GM12878 (cell line): ENCODE data around the gene ARHGEF1. TPM values are rescaled to one million over a fixed set of nuclear protein-coding genes. Genes with fewer than 3 reads are reported as not detected.

Experiments used
- BCLAF1 ChIP-seq: fragments of 450-650 bp; IDR thresholded peaks from 2 replicates; pipeline ENCODE4 v1.6.1; 2017; ENCODE audit warnings: antibody characterized with exemption, mild to moderate bottlenecking, moderate library complexity
- BRCA1 ChIP-seq: IDR thresholded peaks from 2 replicates; pipeline ENCODE4 v1.6.1; 2011; ENCODE audit warnings: low read depth, low read length, improper control_type of control experiment
- CEBPB ChIP-seq, 2 experiments: fragments of 150-350 bp in 1 of 2; IDR thresholded peaks; 2 replicates each; pipeline ENCODE4 v1.6.1; 2012 to 2014; ENCODE audit warnings: low read depth in 2 of 2, low read length in 2 of 2, borderline replicate concordance in 1 of 2, inconsistent platforms in 1 of 2
- CHD1 ChIP-seq: IDR thresholded peaks from 2 replicates; pipeline ENCODE4 v1.6.1; 2012; ENCODE audit warnings: low read depth, low read length, improper control_type of control experiment
- CHD2 ChIP-seq: IDR thresholded peaks from 2 replicates; pipeline ENCODE4 v1.6.1; 2011; ENCODE audit warnings: low read depth, low read length, improper control_type of control experiment, borderline replicate concordance
- E2F4 ChIP-seq: IDR thresholded peaks from 2 replicates; pipeline ENCODE4 v1.6.1; 2012; ENCODE audit warnings: low read depth, low read length, improper control_type of control experiment
- ESRRA ChIP-seq: IDR thresholded peaks from 2 replicates; pipeline ENCODE4 v1.6.1; 2012; ENCODE audit warnings: mild to moderate bottlenecking, low read length, improper control_type of control experiment
- GATAD2B ChIP-seq: fragments of 450-650 bp; conservative IDR thresholded peaks from 2 replicates; pipeline ENCODE4 v1.6.1; 2017; ENCODE audit warnings: low read depth, mild to moderate bottlenecking, moderate library complexity
- HDAC2 ChIP-seq: fragments of 200-600 bp; sonication (generic); IDR thresholded peaks from 2 replicates; pipeline ENCODE4 v1.6.1; 2017
- JUNB ChIP-seq: IDR thresholded peaks from 2 replicates; pipeline ENCODE4 v1.6.1; 2016; ENCODE audit warnings: antibody characterized with exemption, mild to moderate bottlenecking
- NBN ChIP-seq: fragments of 450-650 bp; IDR thresholded peaks from 2 replicates; pipeline ENCODE4 v1.6.1; 2016
- NRF1 ChIP-seq: conservative IDR thresholded peaks from 2 replicates; pipeline ENCODE4 v1.6.1; 2011; ENCODE audit warnings: mild to moderate bottlenecking, low read depth, low read length, improper control_type of control experiment
- PBX3 ChIP-seq: IDR thresholded peaks from 2 replicates; pipeline ENCODE4 v1.6.1; 2011; ENCODE audit warnings: mild to moderate bottlenecking, low read depth, low read length, moderate library complexity; ENCODE audit not compliant: insufficient replicate concordance
- PKNOX1 ChIP-seq: fragments of 450-650 bp; IDR thresholded peaks from 2 replicates; pipeline ENCODE4 v1.6.1; 2016; ENCODE audit warnings: mild to moderate bottlenecking
- POLR2A ChIP-seq: IDR thresholded peaks from 2 replicates; pipeline ENCODE4 v1.6.1; 2011; ENCODE audit warnings: low read depth, mild to moderate bottlenecking, low read length
- SMC3 ChIP-seq: IDR thresholded peaks from 2 replicates; pipeline ENCODE4 v1.6.1; 2011; ENCODE audit warnings: low read length, improper control_type of control experiment, borderline replicate concordance
- TAF1 ChIP-seq: IDR thresholded peaks from 2 replicates; pipeline ENCODE4 v1.6.1; 2011; ENCODE audit warnings: mild to moderate bottlenecking, low read depth, low read length, borderline replicate concordance
- TBL1XR1 ChIP-seq: IDR thresholded peaks from 2 replicates; pipeline ENCODE4 v1.6.1; 2012; ENCODE audit warnings: low read depth, low read length, improper control_type of control experiment
- TCF12 ChIP-seq: IDR thresholded peaks from 2 replicates; pipeline ENCODE4 v1.6.1; 2011; ENCODE audit warnings: low read depth, mild to moderate bottlenecking, low read length
- USF2 ChIP-seq: IDR thresholded peaks from 2 replicates; pipeline ENCODE4 v1.6.1; 2011; ENCODE audit warnings: low read depth, low read length, improper control_type of control experiment, borderline replicate concordance
- ZBED1 ChIP-seq: IDR thresholded peaks from 2 replicates; pipeline ENCODE4 v1.6.1; 2016; ENCODE audit warnings: borderline replicate concordance
- ZNF207 ChIP-seq: fragments of 450-650 bp; IDR thresholded peaks from 2 replicates; pipeline ENCODE4 v1.6.1; 2014; ENCODE audit warnings: antibody characterized with exemption, mild to moderate bottlenecking, borderline replicate concordance
- ZNF217 ChIP-seq: fragments of 450-650 bp; IDR thresholded peaks from 2 replicates; pipeline ENCODE4 v1.6.1; 2017; ENCODE audit warnings: antibody characterized with exemption, mild to moderate bottlenecking
- ZNF622 ChIP-seq: fragments of 450-650 bp; IDR thresholded peaks from 2 replicates; pipeline ENCODE4 v1.6.1; 2017; ENCODE audit warnings: mild to moderate bottlenecking, inconsistent platforms
- ZZZ3 ChIP-seq: IDR thresholded peaks from 2 replicates; pipeline ENCODE4 v1.6.1; 2011; ENCODE audit warnings: low read depth; ENCODE audit not compliant: control insufficient read depth, insufficient read length
- polyA plus RNA-seq, 11 experiments: library from polyadenylated mRNA; depleted of rRNA in 4 of 11; unstranded in 6 of 11; stranded (reverse) in 5 of 11; fragments of >200 nt; fragmentation: Nextera tagmentation in 4 of 11; fragmentation: Illumina TruSeq in 1 of 11; extraction: Ambion mirVana in 4 of 11; extraction: Trizol in 1 of 11; gene quantifications; 1 replicate in 1 of 11; 2 replicates in 10 of 11; pipeline versions ENCODE4 v1.2.1 to v1.2.3, GENCODE V29; 2011 to 2016; ENCODE audit warnings: inconsistent platforms in 2 of 11, missing spikeins in 2 of 11, low read depth in 1 of 11
- total RNA-seq, 4 experiments: library from RNA; depleted of rRNA in 3 of 4; stranded (reverse); fragments of >200 nt in 3 of 4; fragmentation: Illumina TruSeq in 1 of 4; extraction: Trizol in 1 of 4; gene quantifications; 2 replicates each; pipeline versions ENCODE4 v1.2.1 to v1.2.3, GENCODE V29; 2013 to 2021

The ARHGEF1 gene
- total and polyA plus RNA-seq, 10 of the 15 experiments (the other 5 are each of a cell fraction or from before 2014, with no cell fraction given) = 1.2 to 207 (median 53.9) TPM

- TF ChIP-seq ZNF622 (no peak), GATAD2B (no peak), NRF1 (no peak), TAF1 (peak; percentile 31; the same call in 1 of the 2 replicates), POLR2A (peak; percentile 56), CHD2 (no peak), USF2 (no peak), ZZZ3 (no peak), ZBED1 (no peak), NBN (no peak), SMC3 (no peak), BCLAF1 (no peak), TCF12 (no peak), PKNOX1 (no peak), PBX3 (no peak), BRCA1 (no peak), TBL1XR1 (no peak), ZNF217 (0 out of 2 replicates have a peak, but pooled peaks have one; percentile 5), E2F4 (no peak), HDAC2 (no peak), CEBPB (IDR thresholded peaks at IDR 0.05; ENCODE audit: borderline replicate concordance in 1 of 2, low read depth in 2 of 2, low read length in 2 of 2) (no peak), ZNF207 (no peak), JUNB (no peak), CHD1 (peak; percentile 92; the same call in 1 of the 2 replicates), ESRRA (0 out of 2 replicates have a peak, but pooled peaks have one; percentile 0)
- TF ChIP-seq, all 136 proteins: peak for 13
Observed at GRCh38 chr19:41860419-41861115, 22.4 kb upstream of the ARHGEF1 start (continued).
